Muscle of arm (tissue), 14 donors: ENCODE results near the gene SUCNR1. TPM values are rescaled to one million over a fixed set of nuclear protein-coding genes. Genes with fewer than 3 reads are reported as not detected.
"Not testable (repeated sequence)": the region's sequence is repeated elsewhere in the genome, so short reads cannot be mapped to it uniquely, and the experiment has no call there.

ENCODE experiments used
- DNase-seq: peaks from one replicate; pipeline ENCODE4 v3.0.0-alpha.2; 2013
- long read RNA-seq, 11 donors: transcript quantifications; one replicate each; lab custom pipeline, GENCODE V29; 2026
- polyA plus RNA-seq, 12 donors: library from polyadenylated mRNA; unstranded; fragments of 120-200 nt; gene quantifications; one replicate each; pipeline ENCODE4 v1.2.1, GENCODE V29; 2013; ENCODE audit not compliant: insufficient read length in 12 of 12

Gene SUCNR1, protein sequence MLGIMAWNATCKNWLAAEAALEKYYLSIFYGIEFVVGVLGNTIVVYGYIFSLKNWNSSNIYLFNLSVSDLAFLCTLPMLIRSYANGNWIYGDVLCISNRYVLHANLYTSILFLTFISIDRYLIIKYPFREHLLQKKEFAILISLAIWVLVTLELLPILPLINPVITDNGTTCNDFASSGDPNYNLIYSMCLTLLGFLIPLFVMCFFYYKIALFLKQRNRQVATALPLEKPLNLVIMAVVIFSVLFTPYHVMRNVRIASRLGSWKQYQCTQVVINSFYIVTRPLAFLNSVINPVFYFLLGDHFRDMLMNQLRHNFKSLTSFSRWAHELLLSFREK
- under 1 TPM in 9 of 12 donors, not detected in 3; 0.05 to 0.36 (median 0.08) TPM for polyA plus RNA-seq
- long read RNA-seq, donor 1 = 0 reads
- long read RNA-seq, donor 2 = 0 reads
- long read RNA-seq, donor 3 = 0 reads
- long read RNA-seq, donor 4 = 0 reads
- long read RNA-seq, donor 5 = 0 reads
- long read RNA-seq, donor 6 = 0 reads
- long read RNA-seq, donor 7 = 0 reads
- long read RNA-seq, donor 8 = 0 reads
- long read RNA-seq, donor 9 = 0 reads
- long read RNA-seq, donor 10 = 0 reads
- long read RNA-seq, donor 11 = 0 reads

DNA sequence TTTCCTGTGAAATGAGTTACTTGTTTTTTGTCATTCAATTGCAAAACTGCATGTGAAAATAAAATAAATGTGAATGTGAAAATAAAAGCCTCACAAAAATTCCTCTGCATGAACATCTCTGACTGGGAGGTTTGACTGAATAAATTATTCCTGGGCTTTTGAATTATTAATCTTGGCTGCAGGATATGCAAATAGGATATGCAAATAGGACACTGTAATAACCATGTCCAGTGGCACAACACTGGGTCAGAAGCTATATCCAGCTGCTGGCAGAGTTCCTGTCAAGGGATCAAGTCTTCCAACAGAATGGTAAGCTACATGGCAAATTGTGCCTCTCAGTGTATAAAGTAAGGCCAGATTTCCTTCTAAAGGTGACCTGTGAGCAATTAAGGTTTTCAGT, at the start of gene SUCNR1:
Gene SUCNR1, plus strand, starts transcription at position 246 of the 400 bp plus-strand sequence. CDS start 6,250 bp downstream, outside the sequence.
- DNase-seq = no peak

DNA sequence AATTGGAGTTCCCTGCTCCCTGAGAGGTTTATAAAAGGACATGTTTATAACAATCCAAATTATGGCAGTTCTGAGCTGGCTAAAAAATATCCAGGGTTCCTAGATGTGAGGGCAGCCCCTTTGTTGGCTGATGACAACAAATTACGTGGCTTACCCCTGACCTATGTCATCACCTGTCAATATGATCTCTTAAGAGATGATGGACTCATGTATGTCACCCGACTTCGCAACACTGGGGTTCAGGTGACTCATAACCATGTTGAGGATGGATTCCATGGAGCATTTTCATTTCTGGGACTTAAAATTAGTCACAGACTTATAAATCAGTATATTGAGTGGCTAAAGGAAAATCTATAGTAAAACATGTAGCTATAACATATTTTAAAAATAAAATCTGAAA, 45.6 kb upstream of the SUCNR1 start:
- DNase-seq = no peak

DNA sequence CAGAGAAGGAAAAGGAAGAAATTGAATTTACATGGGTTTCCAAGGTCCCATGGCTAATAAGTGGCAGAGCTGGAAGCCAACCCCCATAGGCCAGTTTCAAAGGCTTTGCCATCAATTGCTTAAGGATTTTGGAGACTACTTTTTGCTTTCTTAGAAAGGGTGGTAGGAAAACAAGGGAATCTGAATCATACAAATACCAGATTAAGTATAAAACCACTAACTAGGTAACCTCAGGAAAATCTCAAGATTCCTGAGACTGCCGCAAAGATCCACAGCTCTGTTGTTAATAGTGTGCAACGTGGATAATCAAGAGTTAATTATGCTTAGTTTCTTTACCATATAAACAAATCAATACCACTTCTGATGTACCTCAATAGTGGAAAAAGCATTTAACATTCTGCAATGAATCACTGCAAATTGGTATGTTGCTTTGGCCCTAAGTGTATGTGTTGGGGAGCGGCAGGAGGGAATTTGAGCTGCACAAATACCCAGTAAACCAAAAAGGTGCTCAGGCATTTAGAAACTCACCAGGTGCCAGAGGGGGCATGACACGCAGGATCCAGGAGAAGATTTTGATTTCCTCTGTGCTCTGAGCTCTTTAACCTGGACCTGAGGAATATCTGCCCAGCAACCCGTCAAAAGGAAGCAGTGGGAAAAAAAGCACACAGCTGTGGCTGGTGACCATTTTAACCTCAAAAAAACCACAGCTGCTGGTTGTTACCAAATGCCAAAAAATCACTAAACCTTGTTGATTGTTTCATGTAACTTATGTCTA, 37.5 kb upstream of the SUCNR1 start:
- DNase-seq = no peak

DNA sequence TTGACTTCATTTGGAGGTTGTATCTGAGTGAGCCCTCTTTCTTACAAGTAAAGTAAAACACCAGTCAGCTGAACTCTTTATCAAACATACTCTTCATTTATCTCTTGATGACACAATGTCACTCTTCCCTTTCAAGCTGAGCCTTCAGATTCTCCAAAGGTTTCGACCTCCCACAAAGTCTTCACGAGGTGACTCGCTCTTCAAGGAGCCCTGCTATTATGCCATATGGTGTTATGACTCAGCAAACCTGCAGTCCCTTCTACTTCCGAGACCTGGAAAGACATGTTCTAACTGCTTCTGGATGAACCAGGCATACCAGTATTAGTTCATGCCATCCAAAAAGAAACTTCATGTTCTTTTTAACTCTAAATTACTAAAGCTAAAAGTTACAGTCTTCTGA, 36.4 kb upstream of the SUCNR1 start:
- DNase-seq = no peak

DNA sequence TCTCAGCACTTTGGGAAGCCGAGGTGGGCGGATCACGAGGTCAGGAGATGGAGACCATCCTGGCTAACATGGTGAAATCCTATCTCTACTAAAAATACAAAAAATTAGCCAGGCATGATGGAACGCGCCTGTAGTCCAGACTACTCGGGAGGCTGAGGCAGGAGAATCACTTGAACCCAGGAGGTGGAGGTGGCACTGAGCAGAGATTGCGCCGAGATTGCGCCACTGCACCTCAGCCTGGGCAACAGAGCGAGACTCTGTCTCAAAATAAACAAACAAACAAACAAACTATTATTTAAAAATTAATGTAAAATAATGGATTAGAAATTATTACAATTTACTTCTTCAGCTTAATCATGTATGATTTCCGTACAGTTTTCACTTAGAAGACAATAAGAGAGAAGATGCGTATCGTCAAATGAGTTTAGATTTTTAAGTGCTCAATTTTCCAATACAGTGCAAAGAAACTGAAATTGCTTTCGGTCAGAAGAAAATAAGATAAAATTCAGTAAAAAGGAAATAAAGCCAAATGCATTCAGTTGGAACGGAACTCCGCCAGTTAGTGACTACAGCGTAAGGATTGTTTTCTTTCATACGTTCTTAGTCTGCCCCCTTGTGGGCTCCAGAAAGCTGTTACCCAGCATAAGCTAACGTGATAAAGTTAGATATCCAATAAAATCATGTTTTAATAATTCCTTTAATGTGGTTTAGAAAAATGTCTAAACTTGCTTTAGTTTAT, 34.7 kb upstream of the SUCNR1 start:
- peak; percentile 87 for DNase-seq

DNA sequence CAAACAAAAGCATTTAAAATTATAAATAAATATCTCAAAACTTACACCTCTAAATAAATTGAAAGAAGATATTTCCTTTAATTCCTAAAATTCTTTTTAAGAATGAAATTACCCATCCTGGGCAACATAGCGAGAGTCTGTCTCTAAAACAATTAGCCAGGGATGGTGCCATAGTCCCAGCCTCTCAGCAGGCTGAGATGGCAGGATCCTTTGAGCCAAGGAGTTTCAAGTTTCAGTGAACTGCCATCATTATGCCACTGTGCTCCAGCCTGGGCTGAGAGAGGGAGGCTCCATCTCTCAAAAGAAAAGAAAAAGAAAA, 34.2 kb upstream of the SUCNR1 start:
- no peak for DNase-seq

DNA sequence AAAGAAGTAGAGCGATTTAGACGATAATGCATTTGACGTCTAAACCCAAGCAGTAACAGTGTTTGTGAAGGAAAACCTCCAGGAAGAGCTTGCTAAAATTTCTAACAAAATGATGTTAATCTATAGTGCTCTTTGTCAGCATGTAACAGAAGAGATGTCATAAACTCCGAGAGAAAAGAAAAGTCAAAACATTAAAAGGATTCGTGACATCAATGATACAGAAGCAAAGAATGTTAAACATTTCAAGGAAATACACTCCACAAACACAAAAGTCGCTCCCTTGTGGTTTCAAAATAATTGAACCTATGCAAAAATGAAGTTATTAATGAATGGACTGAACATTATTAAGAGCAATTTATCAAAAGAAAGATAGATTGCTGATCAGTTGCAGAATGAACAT, 31.6 kb upstream of the SUCNR1 start:
- no peak for DNase-seq

DNA sequence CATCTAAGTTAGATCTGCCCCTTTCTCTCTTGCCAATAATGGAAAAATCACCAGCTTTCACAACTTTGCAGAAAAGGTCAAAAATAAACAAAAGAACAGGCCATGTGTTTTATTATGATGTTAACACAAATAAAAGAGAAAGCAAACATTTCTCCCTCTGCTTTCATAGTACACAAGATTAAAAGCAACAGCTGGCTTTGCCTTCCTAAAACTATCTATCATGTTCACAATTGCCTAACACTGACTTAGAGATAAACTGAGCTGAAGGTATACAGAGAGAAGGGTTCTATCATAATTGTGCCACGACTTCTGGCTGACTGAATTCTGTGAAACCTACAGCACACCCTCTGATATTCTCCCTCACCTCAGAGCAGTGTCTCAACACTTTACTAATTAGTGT, 30.2 kb upstream of the SUCNR1 start:
- DNase-seq = no peak

DNA sequence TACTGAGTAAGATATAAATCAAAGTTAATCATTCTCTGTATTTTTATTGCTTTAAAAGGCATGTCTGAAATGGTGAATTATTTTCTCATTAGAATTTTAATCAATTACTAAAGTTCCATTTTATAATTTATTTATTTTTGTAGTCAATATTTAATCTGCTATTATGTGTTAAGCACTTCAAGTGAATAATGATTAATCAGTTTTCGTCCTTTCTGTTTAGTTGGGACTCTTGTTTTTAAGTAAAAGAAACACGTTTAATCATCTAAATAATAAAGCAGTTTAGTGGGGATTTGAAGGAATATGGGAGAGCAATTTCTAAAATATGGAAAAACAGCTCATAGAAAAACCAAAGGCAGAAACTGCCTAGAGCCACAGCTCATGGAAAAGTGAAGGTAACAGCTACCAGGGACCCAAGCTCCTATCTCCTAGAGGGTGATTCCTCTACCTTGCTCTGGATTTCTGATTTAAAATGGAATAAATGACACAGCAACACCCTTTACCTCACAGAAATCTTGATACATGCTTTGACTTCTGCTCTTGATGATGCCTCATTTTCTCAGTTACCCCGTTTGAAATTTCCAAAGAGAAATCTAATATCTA, 28.0 kb upstream of the SUCNR1 start:
- DNase-seq = no peak

DNA sequence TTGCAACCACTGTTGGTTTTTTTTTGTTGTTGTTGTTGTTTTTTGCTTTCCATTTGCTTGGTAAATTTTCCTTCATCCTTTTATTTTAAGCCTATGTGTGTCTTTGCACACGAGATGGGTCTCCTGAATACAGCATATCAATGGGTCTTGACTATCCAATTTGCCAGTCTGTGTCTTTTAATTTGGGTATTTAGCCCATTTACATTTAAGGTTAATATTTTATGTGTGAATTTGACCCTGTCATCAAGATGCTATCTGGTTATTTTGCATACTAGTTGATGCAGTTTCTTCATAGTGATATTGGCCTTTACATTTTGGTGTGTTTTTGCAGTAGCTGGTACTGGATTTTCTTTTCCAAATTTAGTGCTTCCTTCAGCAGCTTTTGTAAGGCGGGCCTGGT, 23.4 kb upstream of the SUCNR1 start:
- not testable (repeated sequence) for DNase-seq

DNA sequence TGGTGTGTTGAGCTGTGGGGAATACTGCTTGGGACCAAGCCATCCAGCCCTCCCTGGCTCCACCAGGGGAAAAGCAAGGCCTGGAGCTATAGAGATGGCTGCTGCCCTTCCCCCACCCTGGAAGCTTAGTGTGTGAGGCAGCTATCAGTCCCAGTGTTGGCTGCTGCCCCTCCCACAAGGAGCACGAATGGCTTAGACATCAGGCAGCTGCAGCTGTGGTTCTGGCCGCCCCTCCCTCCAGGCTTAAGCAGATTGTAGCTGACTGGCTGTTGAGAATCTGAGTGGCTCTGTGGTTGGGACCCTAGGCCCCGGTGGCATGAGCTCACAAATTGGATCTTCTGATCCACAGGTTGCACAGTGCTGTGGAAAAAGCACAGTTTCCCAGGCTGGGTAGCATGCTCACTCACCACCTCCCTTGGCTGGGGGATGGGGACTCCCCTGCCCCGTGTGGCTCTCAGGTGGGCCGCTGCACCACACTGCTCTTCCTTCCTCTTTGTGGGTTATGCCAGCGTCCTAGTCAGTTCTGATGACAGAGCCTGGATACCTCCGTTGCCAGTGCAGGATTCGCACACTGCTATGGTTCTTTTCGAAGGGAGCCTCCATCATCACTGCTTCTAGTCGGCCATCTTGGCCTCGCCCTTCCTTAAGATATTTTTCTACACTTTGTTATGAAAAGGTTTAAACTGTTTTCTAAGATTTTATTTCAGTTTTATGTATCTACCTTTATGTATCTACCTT, 21.2 kb upstream of the SUCNR1 start:
- no peak for DNase-seq

DNA sequence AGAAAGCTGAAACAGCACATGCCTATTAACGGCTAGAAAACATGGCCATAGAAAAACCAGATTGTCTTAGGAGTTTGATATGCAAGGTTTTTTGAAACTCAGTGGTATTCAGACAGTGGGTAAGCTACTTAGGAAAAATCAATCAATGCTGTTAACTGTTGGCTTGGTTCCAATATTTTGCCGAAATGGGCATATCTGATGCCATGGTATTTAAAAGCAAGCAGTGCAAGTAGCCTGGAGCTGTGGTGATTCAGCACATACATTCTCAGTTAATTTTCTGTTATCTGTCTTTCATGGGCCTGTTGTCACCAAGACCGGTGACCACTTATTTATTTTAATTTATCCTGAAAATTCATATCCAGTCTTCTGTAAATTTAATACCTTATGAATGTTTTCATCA, 17.3 kb upstream of the SUCNR1 start:
- no peak for DNase-seq

DNA sequence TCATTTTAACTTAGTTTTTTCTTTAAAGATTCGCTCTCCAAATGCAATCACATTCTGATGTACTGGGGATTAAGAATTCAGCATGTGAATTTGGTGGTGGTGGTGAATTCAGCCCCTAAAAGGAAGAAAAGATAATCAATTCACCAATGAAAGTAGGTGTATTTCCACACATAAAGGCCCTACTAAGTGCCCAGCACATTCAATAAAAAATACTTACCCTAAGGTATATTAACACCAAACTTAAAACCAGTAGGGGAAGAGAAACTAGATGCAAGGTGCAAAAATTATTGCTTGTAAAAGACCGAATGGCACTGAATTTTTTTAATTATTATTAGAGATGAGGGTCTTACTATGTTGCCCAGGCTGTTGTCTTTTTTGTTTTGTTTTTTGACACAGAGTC, 16.8 kb upstream of the SUCNR1 start:
- DNase-seq = no peak

DNA sequence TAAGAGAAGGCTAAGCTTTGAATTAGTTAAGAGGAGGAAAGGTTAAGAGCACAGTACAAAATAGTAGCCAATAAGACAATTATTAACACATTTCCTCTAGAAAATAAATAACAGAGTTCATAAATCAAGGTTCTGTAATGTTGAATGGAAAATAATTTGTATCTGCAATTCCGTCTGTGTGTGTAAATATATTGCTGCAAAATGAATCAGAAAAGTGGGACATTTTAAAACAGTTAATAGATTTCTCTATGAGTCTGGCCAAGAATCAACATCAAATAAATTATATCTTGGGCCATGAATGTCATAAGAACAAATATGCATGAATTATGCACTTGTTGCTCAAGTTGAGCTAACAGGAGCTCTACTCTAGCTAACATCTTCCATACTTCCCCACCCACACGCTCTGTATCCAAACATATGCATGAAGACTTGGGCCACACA, 14.2 kb upstream of the SUCNR1 start:
- no peak for DNase-seq

DNA sequence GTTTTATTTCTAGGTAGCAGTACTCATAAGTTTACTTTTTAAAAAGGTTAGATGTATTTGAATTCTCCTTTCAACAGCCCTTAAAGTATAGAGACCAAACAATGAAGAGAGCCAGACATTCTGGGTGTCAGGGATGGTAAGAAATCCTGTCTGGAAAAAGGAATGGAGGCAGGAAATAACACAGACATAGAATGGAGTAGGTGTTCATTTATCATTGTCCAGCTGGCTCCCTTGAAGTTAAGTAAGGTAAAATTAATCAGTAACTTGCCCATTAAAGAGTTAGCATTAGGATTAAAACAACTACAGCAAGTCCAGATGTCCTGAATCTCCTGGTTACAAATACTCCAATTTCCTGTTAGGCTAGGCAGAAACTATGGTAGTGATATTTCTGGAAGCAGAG, 13.5 kb upstream of the SUCNR1 start:
- DNase-seq = no peak

DNA sequence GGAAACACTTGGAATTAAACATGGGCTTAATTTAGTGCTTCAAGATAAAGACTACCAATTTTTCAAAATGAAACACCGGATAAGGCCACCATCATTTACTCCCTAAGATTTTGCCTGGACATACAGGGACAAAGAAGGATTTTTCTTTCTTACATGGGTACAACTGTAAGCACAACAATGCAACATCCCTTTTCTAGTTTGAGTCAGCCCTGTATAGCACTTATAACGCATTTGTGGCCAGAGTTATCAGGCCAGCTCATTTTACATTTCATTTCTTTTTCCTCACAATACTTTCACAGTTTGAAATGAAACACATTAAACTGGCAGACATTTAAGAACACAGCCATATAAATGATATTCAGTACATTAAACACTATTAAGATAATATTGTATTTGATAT, 9.8 kb upstream of the SUCNR1 start:
- no peak for DNase-seq

DNA sequence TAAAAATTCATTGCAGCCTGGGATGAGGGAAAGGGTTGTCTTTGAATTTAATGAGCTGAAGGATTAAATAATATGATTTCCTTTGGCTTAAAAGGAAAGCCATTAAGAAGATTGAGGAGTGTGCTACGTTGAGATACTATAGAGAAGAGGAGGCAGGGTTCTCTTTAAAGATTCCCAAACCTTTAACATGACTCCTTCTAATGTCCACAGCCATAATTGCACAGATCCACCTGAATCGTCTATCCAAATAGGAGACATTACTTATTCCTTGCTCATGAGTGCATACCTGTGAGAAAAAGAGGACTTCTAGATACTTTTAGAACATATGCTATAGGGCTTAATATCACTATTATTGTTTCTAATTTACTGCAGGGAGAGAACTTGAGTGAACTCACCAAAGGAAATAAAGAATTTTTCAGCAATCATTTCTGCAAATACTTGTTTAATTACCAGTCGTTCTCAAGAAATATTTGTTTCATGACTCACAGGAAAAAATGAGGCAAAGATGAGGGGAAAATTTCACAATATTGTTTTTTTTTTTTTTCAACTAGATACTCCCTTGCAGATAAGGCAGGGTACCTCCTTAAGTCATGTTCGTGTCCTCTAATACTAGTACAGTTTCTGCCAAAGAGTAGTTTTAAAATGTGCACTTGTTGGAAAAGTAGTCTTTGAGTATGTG, 8.9 kb upstream of the SUCNR1 start:
- DNase-seq = no peak

DNA sequence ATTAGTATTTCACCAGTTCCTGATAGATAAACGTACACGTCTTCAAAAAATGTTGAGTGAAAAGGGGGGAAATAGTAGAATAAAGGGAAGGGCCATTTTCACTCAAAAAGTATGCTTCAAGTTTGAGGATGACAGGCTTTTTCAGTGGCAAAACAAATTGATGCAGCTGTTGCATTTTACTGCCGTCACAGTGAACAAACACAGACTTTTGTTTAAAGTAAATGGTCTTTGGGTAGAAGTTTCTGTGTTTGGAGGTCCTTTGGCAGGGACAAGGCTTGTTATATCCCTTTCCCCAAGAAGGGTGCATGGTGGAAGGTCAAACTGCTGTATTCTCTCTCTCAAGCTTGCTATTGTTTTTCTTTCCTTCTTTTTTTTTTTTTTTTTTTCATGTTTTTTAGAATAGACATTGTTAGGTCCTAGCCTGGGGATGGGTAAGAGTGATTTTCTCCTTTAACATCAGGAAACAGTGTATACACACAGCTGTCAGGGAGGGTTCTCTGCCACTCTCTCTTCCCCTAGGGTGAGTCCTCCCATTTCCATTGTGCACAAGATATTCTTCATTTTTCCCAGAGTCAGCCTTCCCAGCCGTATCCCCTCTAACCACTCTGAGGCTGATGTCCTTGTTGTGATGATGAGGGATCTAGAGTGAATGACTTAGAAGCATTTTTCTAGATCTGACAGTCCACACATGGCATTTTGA, 6.6 kb upstream of the SUCNR1 start:
- no peak for DNase-seq

DNA sequence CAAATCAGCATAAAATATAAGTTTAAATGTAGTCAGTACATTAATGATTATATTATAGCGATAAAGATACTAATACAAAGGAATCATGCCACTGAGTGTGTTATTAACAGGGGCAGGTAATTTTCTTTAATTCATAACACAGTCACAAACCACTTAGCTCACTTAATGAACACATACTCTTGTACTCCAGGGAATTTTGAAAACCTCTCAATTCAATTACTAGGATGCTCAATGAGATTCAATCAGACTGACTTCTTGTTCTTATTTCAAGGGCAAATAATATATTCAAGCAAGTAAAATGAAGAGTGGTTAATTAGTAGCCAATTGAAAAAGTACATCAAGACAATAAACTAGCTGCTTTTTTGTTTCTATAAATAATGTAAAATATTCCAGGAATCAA, 5.8 kb upstream of the SUCNR1 start:
- DNase-seq = no peak

DNA sequence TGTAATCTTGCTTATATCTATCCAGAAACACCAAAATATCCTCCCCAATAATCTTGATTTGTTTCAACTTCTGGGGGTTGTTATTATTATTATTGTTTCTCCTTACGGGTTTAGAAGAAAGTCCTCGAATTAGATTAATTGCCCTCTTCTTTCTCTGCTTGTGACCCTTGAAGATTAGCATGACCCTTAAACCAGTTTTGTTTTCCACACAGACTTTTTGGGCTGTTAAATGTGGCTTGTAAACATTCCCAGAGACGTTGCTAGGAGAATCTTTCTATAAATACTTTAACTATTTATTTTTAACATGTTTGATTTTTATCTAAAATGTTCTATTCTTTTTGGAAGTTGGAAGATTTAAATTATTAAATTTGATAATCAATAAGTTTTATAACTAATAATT, 4.3 kb upstream of the SUCNR1 start:
- DNase-seq = no peak
